AG04450 (cell line): ENCODE measurements around the gene NKX2-8. TPM values are rescaled to one million over a fixed set of nuclear protein-coding genes. Genes with fewer than 3 reads are reported as not detected.

ENCODE experiments used
- CTCF ChIA-PET: fragments of 300-600, 350-600 bp; formaldehyde crosslinking; extraction: SDS; loops from one replicate; lab custom pipeline; 2022; ENCODE audit warnings: antibody characterized with exemption, inconsistent platforms; lab: Charles Lee
- POLR2A ChIA-PET: fragments of 350-600 bp; formaldehyde crosslinking; extraction: SDS; loops from one replicate; lab custom pipeline; 2021; ENCODE audit warnings: antibody characterized with exemption, inconsistent platforms; lab: Yijun Ruan, JAX
- DNase-seq: peaks from one replicate; pipeline ENCODE4 v3.0.0-alpha.2; 2011; ENCODE audit warnings: low read depth, low spot score
- H3K27ac ChIP-seq: one replicate; pipeline ENCODE4 v1.5.1; 2012; ENCODE audit warnings: low read depth, low read length, control low read depth
- H3K27me3 ChIP-seq: one replicate; pipeline ENCODE4 v1.6.0; 2012; ENCODE audit warnings: low read length; ENCODE audit not compliant: control insufficient read depth, insufficient read depth
- H3K4me3 ChIP-seq: 2 replicates; pipeline ENCODE4 v1.5.1; 2011; ENCODE audit warnings: mild to moderate bottlenecking, low read depth, low read length, control low read depth
- H3K9me3 ChIP-seq: 2 replicates; pipeline ENCODE4 v1.5.1; 2012; ENCODE audit warnings: low read length; ENCODE audit not compliant: control insufficient read depth, insufficient read depth
- CTCF ChIP-seq: IDR thresholded peaks from 2 replicates; pipeline ENCODE4 v1.5.1; 2011; ENCODE audit warnings: low read depth, low read length, control low read depth, inconsistent platforms
- polyA plus RNA-seq: library from polyadenylated mRNA; depleted of rRNA; stranded (reverse); fragments of >200 nt; gene quantifications from 2 replicates; pipeline ENCODE4 v1.2.3, GENCODE V29; 2011

Gene NKX2-8
- polyA plus RNA-seq, 1 experiment: not detected

DNA sequence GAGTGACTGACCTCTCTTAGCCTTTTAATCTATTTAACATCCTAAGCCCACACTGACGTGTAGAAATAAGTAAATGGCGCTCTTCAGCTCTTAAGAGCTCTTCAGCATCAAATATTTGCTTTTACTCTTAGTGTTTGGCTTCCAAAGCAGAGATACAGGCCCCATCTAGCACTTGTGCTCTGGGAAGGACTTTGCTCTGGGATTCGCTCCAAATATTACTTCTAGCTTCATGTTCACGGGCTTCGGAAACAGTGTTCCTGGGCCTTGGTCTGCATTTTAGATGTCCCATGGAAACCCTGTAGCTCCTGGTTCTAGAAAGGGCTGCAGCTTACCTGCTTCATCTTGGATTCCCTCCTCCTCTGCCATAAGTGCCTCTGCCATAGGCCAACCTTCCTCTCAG lies 2.7 kb upstream of the NKX2-8 start:
- peaks cover 9% of the 10 kb centered on the region; the same call in 1 of the 2 replicates for H3K9me3 ChIP-seq
- no peak for TF ChIP-seq CTCF
- ChIA-PET CTCF (interaction anchor here (0.7 to 1.1 kb wide), 2 partner anchors 32 kb away, joined by 3 read pairs; no protein-coding TSS in a partner anchor), POLR2A (no interaction called here)
- peaks cover 50% of the 10 kb centered on the region for H3K27me3 ChIP-seq
- DNase-seq: no peak
- H3K27ac ChIP-seq: no peak overlapping the region
- no peak overlapping the region for H3K4me3 ChIP-seq

- Histone ChIP-seq H3K4me3 (no peak overlapping the region), H3K9me3 (peaks cover 9% of the 10 kb centered on the region; the same call in 1 of the 2 replicates), H3K27me3 (peaks cover 55% of the 10 kb centered on the region), H3K27ac (no peak overlapping the region)
- TF ChIP-seq CTCF: no peak
- POLR2A ChIA-PET: no interaction called here
- no peak for DNase-seq
- CTCF ChIA-PET: interaction anchor here (0.6 to 1.1 kb wide), 3 partner anchors 30 to 565 kb away, joined by 3 to 5 read pairs (median 3); no protein-coding TSS in a partner anchor
These were observed 1.7 kb upstream of the NKX2-8 start for GRCh38 chr14:36583893-36584811.

DNA sequence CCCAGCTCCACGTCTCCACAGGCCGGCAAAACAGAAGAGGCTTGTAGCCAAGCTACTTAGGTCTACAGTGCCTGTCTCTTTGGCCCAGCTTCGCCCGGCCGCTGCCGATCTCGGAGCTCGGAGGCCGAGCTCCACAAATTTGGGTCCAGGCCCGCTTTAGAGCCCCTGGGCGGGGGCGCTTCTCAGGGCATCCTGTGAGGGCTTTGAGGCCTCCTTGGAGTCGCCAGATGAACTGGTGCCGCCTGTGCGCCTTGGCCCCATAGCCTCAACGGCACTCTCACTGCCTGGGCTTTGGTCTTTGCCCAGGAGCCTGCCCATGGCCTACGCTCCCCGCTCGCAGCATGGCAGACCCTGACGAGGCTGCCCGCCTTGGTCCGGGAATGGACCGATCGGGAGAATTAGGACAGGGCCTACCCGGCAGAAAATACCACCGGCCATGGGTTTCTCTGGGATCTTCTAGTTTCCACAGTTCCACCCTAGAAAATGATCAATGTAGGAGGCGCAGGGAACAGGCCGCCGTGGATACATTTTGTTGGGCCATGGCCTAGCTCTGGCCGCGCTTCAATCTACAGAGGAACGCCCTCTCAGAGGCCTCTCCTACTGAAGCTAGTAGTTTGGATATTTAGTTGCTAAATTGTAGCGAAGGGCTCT lies 953 bp upstream of the NKX2-8 start:
- Histone ChIP-seq H3K4me3 (no peak overlapping the region), H3K27ac (no peak overlapping the region), H3K27me3 (peaks cover 57% of the 10 kb centered on the region), H3K9me3 (peaks cover 9% of the 10 kb centered on the region; the same call in 1 of the 2 replicates)
- no peak for TF ChIP-seq CTCF
- ChIA-PET CTCF (interaction anchor here (0.6 kb wide), 2 partner anchors 30 to 565 kb away, joined by 3 to 5 read pairs; no protein-coding TSS in a partner anchor), POLR2A (no interaction called here)
- DNase-seq: no peak

GRCh38 chr14:36582874-36583241 lies 444 bp upstream of the NKX2-8 start:
- H3K4me3 ChIP-seq: no peak overlapping the region

More at GRCh38 chr14:36582874-36583241, 444 bp upstream of the NKX2-8 start:
- TF ChIP-seq CTCF: no peak
- CTCF ChIA-PET: no interaction called here
- POLR2A ChIA-PET: no interaction called here
- Histone ChIP-seq H3K9me3 (peaks cover 9% of the 10 kb centered on the region; the same call in 1 of the 2 replicates), H3K27ac (no peak overlapping the region), H3K27me3 (peaks cover 59% of the 10 kb centered on the region)
- no peak for DNase-seq
